GM20000 (cell line): ENCODE data around the gene PPIP5K2.
"Not testable (repeated sequence)": the region's sequence is repeated elsewhere in the genome, so short reads cannot be mapped to it uniquely, and the experiment has no call there.

ENCODE experiments used
- DNase-seq: peaks from one replicate; pipeline ENCODE4 v3.0.0; 2012; ENCODE audit warnings: low spot score
- CTCF ChIP-seq: IDR thresholded peaks from 2 replicates; pipeline ENCODE4 v1.5.1; 2012; ENCODE audit warnings: mild to moderate bottlenecking, control low read depth; ENCODE audit errors: extremely low read depth, missing control alignments

PPIP5K2 gene

GRCh38 chr5:103119765-103120606 lies at the start of gene PPIP5K2, which contains the start of gene GIN1:
Gene PPIP5K2, plus strand, starts transcription at chr5:103120301. Its CDS starts 9,289 bp downstream, at chr5:103129590.
Gene GIN1, minus strand, starts transcription at chr5:103120138. Its CDS starts 11,431 bp downstream, at chr5:103108707.
- TF ChIP-seq CTCF = no peak
- DNase-seq = peak; percentile 84

GRCh38 chr5:103073500-103073899 lies 46.6 kb upstream of the PPIP5K2 start:
- DNase-seq = not testable (repeated sequence)

- DNase-seq = no peak
- TF ChIP-seq CTCF = no peak
Measured at GRCh38 chr5:103075442-103075841, 44.7 kb upstream of the PPIP5K2 start.

- DNase-seq = no peak
- TF ChIP-seq CTCF = no peak
Measured at GRCh38 chr5:103079796-103080195, 40.3 kb upstream of the PPIP5K2 start.

- no peak for DNase-seq
- TF ChIP-seq CTCF = no peak
Measured at GRCh38 chr5:103086547-103086946, 33.6 kb upstream of the PPIP5K2 start.

- no peak for TF ChIP-seq CTCF
- DNase-seq = no peak
Measured at GRCh38 chr5:103089272-103089671, 30.8 kb upstream of the PPIP5K2 start.

- TF ChIP-seq CTCF = no peak
- no peak for DNase-seq
Measured at GRCh38 chr5:103090791-103091190, 29.3 kb upstream of the PPIP5K2 start.

GRCh38 chr5:103092676-103093075 lies 27.4 kb upstream of the PPIP5K2 start:
- DNase-seq = no peak
- no peak for TF ChIP-seq CTCF
